Measurements from ENCODE around the gene MTOR.

DNA sequence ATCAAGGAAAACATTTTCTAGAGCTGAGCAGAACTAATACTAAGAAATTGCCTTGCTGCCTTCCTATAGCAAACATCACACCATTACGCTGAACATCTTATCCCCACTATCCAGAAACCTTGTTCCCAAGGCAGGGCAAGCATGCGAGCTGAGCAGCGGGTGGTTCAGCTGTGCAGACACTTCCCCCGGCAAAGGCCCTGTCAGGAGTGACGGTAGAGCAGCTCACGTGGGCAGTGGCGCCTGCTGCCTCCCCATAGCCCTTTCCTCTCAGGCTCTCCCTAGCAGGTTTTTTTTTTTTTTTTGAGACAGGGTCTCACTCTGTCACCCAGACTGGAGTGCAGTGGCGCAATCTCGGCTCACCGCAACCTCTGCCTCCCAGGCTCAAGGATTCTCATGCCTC, 86.9 kb downstream of the MTOR start:
- TF ChIP-seq, protein P1, sequence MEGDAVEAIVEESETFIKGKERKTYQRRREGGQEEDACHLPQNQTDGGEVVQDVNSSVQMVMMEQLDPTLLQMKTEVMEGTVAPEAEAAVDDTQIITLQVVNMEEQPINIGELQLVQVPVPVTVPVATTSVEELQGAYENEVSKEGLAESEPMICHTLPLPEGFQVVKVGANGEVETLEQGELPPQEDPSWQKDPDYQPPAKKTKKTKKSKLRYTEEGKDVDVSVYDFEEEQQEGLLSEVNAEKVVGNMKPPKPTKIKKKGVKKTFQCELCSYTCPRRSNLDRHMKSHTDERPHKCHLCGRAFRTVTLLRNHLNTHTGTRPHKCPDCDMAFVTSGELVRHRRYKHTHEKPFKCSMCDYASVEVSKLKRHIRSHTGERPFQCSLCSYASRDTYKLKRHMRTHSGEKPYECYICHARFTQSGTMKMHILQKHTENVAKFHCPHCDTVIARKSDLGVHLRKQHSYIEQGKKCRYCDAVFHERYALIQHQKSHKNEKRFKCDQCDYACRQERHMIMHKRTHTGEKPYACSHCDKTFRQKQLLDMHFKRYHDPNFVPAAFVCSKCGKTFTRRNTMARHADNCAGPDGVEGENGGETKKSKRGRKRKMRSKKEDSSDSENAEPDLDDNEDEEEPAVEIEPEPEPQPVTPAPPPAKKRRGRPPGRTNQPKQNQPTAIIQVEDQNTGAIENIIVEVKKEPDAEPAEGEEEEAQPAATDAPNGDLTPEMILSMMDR (conservative IDR thresholded peaks at IDR 0.05; ENCODE audit: low read depth, low read length): no peak
- no peak for TF ChIP-seq EZH2phosphoT487 (IDR thresholded peaks at IDR 0.05; ENCODE audit: borderline replicate concordance, low read length)
